HL-60 (cell line): ENCODE results near the gene ACOT13.
"Not testable (repeated sequence)": the region's sequence is repeated elsewhere in the genome, so short reads cannot be mapped to it uniquely, and the experiment has no call there.

Experiments used
- DNase-seq, 2 experiments: peaks; one replicate each; pipeline ENCODE4 v3.0.0-alpha.2; 2010 to 2020; ENCODE audit warnings: low read depth in 1 of 2, low spot score in 1 of 2
- H3K27ac ChIP-seq: fragments of 250-450 bp; sonication (Bioruptor Pico); replicated peaks from 2 replicates; pipeline ENCODE4 v1.5.1; 2020; ENCODE audit warnings: mild to moderate bottlenecking, moderate library complexity
- H3K27me3 ChIP-seq: fragments of 250-450 bp; sonication (Bioruptor Pico); 2 replicates; pipeline ENCODE4 v1.5.1; 2021; ENCODE audit warnings: mild to moderate bottlenecking, moderate library complexity; ENCODE audit not compliant: insufficient read depth, poor library complexity, severe bottlenecking
- H3K4me3 ChIP-seq: replicated peaks from 2 replicates; pipeline ENCODE4 v1.5.1; 2011; ENCODE audit warnings: mild to moderate bottlenecking, control low read depth, low read length; ENCODE audit not compliant: insufficient read depth
- GABPA ChIP-seq: IDR thresholded peaks from 2 replicates; pipeline ENCODE4 v1.6.1; 2012; ENCODE audit warnings: low read depth
- POLR2AphosphoS5 ChIP-seq: IDR thresholded peaks from 2 replicates; pipeline ENCODE4 v1.6.1; 2012; ENCODE audit warnings: low read depth
- SPI1 ChIP-seq: IDR thresholded peaks from 2 replicates; pipeline ENCODE4 v1.6.1; 2012; ENCODE audit warnings: low read depth, mild to moderate bottlenecking, borderline replicate concordance
- TF ChIP-seq, protein P1 (sequence below): IDR thresholded peaks from 2 replicates; pipeline ENCODE4 v1.6.1; 2012; ENCODE audit warnings: low read depth; ENCODE audit not compliant: insufficient replicate concordance
- TF ChIP-seq, protein P2 (sequence below): IDR thresholded peaks from one replicate; pipeline ENCODE4 v1.5.1; 2011; ENCODE audit warnings: low read length, control low read depth, inconsistent platforms; ENCODE audit not compliant: insufficient read depth

Gene ACOT13

DNA sequence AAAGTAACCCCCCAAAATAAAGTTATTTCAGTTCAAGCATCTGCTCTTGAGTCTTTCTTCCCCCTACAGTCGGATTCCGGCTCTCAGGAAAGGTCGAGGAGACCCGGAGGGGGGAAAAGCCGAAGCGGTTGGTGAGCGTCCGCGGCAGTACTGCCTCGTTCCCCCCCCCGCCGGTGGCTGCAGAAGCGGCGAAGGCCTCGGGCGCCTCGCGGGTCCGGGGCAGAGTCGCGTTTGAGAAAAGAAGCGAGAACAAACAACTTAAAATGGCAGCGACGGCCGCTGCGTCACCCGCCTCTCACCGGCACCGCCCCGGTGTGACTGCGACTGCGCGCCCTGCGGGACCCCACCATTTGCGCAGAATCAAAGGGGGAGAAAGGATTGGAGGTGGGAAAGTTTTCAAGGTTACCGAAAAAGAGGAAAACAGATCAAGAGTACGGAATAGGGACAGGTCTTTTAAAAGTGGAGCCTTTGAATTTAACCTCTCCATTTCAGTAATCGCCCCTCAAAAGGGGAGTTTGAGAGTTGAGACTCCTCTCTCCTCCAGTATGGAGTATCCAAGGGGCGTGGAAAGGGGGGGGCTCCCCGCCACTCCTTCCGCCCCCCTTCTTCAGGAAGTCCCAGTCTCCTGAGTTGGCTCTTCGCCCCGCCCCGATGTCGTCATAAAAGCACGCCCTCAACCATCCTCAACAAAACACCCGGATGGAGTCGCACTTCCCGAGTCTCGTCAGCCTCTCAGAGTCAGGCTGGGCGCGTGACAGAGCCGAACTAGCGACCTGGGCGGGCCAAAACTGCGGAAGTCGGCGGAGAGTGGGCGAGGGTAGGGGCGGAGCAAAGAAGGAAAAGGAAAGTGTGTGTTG is 54.0 kb downstream of the ACOT13 start:
- Histone ChIP-seq H3K27ac (peak overlapping the region; percentile 96), H3K27me3 (no peaks in the 10 kb centered on the region), H3K4me3 (peak overlapping the region; percentile 83)
- peak; percentile 100 for DNase-seq
- TF ChIP-seq, protein P1, sequence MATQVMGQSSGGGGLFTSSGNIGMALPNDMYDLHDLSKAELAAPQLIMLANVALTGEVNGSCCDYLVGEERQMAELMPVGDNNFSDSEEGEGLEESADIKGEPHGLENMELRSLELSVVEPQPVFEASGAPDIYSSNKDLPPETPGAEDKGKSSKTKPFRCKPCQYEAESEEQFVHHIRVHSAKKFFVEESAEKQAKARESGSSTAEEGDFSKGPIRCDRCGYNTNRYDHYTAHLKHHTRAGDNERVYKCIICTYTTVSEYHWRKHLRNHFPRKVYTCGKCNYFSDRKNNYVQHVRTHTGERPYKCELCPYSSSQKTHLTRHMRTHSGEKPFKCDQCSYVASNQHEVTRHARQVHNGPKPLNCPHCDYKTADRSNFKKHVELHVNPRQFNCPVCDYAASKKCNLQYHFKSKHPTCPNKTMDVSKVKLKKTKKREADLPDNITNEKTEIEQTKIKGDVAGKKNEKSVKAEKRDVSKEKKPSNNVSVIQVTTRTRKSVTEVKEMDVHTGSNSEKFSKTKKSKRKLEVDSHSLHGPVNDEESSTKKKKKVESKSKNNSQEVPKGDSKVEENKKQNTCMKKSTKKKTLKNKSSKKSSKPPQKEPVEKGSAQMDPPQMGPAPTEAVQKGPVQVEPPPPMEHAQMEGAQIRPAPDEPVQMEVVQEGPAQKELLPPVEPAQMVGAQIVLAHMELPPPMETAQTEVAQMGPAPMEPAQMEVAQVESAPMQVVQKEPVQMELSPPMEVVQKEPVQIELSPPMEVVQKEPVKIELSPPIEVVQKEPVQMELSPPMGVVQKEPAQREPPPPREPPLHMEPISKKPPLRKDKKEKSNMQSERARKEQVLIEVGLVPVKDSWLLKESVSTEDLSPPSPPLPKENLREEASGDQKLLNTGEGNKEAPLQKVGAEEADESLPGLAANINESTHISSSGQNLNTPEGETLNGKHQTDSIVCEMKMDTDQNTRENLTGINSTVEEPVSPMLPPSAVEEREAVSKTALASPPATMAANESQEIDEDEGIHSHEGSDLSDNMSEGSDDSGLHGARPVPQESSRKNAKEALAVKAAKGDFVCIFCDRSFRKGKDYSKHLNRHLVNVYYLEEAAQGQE, result peak; percentile 69
- peak; percentile 93 for TF ChIP-seq POLR2AphosphoS5
- TF ChIP-seq GABPA, result peak; percentile 72
- TF ChIP-seq, protein P2, sequence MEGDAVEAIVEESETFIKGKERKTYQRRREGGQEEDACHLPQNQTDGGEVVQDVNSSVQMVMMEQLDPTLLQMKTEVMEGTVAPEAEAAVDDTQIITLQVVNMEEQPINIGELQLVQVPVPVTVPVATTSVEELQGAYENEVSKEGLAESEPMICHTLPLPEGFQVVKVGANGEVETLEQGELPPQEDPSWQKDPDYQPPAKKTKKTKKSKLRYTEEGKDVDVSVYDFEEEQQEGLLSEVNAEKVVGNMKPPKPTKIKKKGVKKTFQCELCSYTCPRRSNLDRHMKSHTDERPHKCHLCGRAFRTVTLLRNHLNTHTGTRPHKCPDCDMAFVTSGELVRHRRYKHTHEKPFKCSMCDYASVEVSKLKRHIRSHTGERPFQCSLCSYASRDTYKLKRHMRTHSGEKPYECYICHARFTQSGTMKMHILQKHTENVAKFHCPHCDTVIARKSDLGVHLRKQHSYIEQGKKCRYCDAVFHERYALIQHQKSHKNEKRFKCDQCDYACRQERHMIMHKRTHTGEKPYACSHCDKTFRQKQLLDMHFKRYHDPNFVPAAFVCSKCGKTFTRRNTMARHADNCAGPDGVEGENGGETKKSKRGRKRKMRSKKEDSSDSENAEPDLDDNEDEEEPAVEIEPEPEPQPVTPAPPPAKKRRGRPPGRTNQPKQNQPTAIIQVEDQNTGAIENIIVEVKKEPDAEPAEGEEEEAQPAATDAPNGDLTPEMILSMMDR, result no peak
- peak; percentile 82 for TF ChIP-seq SPI1

GRCh38 chr6:24721461-24722215 is 54.8 kb downstream of the ACOT13 start:
- no peaks in the 10 kb centered on the region for H3K27me3 ChIP-seq
- TF ChIP-seq GABPA (no peak), POLR2AphosphoS5 (peak; percentile 95)
- TF ChIP-seq, protein P1, result peak; percentile 64
- DNase-seq, result no peak
- peak overlapping the region; percentile 51 for H3K4me3 ChIP-seq
- peak overlapping the region; percentile 96 for H3K27ac ChIP-seq

- H3K4me3 ChIP-seq, result no peak overlapping the region
- DNase-seq, result no peak
- no peaks in the 10 kb centered on the region for H3K27me3 ChIP-seq
- TF ChIP-seq, protein P2, result no peak
- TF ChIP-seq, protein P1, result no peak
- TF ChIP-seq POLR2AphosphoS5 (no peak), SPI1 (no peak), GABPA (no peak)
- no peak overlapping the region for H3K27ac ChIP-seq
These were observed 56.4 kb downstream of the ACOT13 start for GRCh38 chr6:24723270-24723669.

DNA sequence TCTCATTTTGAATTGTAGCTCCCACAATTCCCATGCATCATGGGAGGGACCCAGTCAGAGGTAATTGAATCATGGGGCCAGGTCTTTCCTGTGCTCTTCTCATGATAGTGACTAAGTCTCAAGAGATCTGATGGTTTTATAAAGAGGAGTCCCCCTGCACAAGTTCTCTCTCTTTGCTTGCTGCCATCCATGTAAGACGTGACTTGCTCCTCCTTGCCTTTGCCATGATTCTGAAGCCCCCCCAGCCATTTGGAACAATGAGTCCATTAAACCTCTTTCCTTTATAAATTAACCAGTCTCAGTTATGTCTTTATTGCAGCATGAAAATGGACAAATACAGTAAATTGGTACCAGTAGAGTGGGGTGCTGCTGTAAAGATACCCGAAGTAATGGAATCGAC is 63.8 kb downstream of the ACOT13 start:
- H3K27ac ChIP-seq, H3K27me3 ChIP-seq, H3K4me3 ChIP-seq, DNase-seq: not testable (repeated sequence)

- not testable (repeated sequence) for DNase-seq, H3K4me3 ChIP-seq, H3K27me3 ChIP-seq, H3K27ac ChIP-seq
These were observed 64.7 kb downstream of the ACOT13 start for GRCh38 chr6:24731456-24732134.
